HG02885 (cell line): ENCODE results near the gene RANBP9.

Experiments
- ATAC-seq: cut with Tn5 transposase; IDR thresholded peaks from one replicate; pipeline ENCODE4 v1.9.1; 2021; ENCODE audit warnings: mild to moderate bottlenecking; ENCODE audit not compliant: unreplicated experiment, poor library complexity

Gene RANBP9

DNA sequence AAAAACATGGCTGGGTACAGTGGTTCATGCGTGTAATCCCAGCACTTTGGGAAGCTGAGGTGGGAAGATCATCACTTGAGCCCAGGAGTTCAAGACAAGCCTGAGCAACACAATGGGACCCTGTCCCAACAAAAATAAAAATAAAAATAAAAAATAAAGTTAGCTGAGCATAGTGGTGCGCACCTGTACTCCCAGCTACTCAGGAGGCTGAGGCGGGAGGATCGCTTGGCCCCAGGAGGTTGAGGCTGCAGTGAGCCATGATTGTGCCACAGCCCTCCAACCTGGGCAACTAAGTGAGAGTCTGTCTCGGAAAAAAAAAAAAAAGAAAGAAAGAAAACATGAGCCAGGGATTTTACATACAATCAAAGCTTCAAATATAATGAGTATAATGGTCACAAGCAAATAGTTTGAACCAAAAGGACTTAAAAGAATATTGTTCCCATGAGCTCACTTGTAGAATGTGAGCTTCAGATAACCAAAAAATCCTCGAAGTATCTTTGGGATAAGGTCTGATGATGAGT, 31.1 kb downstream of the RANBP9 start:
- ATAC-seq: no peak

DNA sequence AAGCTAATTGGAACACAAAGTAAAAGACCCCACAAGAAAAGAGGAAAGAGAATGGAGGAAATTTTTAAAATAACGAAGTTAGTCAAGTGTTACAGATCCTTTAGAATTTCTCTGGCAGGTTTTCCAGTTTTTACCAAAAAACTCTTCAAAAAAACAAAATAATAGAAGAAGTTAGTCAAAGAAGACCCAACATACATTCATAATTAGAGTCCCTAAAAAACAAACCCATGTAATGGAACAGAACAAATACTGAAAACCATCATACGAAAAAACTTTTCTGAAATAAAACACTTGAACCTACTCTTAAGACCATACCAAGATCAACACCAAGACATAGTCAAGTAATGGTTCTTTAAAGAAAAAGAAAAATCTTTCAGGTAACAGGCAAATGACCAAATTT, 31.6 kb downstream of the RANBP9 start:
- ATAC-seq: no peak

DNA sequence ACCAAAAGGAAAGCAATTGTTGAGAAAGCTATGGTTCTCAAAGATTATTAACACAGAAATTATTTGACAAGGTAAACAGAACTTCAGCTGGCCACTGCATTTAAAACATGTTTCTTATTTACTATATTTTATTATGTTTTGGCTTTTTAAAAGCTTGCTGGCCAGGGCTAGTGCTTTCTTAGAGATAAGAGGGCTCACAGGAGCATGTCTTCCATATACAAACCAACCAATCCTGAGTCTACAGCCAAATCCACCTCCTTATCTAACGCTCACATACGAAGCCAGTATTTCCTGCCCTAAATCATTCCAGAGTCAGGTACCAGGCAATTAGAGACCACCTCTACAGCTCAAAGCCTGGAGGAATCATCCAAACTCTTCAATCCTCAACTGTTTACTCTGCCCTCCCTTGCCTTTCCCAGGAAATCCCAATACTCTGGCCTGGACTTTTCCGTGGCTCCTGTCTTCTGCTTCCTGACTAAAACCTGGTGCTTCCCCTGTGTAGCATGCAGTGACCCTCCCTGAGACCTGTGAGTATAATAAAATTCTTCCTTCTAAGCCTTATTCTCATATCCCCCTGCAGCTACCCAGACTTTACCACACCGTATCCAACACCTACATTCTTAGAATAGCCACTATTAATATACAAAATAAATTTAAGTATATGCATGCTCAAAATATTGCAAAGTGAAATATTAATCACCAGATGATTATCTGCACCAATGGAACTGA, 33.2 kb downstream of the RANBP9 start:
- ATAC-seq: no peak

DNA sequence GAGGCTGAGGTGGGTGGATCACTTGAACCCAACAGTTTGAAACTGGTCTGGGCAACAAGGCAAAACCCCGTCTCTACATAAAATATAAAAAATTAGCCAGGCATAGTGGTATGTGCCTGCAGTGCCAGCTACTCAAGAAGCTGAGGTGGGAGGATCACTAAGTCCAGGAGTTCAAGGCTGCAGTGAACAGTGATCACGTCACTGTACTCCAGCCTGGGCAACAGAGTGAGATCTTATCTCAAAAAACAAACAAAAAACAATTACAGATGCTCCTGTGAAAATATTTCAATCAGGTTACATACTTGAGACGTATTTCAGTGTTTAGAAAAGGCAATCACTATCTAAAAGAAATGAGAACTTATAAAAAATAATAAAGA, 33.8 kb downstream of the RANBP9 start:
- no peak for ATAC-seq

DNA sequence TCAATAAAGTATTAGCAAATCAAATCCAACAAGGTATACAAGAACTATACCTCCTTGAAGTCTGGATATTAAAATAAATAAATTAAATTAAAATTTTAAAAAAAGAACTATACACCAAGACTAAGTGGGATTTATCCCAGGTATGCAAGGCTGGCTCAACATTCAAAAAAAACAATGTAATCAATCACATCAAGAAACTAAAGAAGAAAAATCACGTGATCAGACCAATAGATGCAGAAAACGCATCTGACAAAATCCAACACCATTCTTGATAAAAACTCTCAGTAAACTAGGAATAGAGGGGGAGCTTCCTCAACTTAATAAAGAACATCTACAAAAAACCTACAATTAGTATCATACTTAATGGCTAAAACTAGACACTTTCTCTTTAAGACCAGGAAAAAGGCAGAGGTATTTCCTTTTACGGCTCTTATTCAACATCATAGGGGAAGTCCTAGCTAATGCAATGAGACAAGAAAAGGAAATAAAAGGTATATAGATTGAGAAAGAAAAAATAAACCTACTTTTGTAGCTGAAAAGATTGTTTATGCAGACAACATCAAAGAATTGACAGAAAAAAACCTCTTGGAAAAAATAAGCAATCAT, 35.0 kb downstream of the RANBP9 start:
- no peak for ATAC-seq

DNA sequence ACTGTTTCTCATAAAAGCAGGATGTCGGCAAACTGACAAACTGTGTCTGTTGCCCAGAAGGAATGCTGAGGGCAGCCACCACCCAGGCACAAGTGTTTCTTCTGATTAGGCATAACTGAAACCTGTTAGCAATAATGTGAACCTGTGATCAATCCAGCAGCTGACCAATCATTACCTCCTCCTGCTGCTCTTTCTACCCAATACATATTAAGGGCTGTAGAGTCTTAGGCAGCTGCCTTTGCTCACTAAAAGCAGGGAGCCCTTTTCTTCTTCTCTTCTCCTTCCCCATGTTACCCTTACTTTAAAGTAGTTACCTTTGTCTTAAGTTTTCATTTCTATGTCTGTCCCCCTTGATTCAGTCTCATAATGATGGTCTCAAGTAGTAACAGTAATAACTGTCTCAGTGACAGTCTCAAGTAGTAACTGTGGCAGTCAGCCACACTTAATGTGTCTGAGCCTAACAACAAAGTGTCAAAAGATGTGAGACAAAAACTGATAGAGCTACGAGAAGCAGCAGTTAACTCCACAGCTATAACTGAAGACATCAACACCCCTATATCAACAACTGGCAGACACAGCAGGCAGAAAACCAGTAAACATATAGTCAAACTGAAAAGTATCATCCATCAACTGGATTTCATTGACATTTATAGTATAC, 37.0 kb downstream of the RANBP9 start:
- ATAC-seq: no peak

DNA sequence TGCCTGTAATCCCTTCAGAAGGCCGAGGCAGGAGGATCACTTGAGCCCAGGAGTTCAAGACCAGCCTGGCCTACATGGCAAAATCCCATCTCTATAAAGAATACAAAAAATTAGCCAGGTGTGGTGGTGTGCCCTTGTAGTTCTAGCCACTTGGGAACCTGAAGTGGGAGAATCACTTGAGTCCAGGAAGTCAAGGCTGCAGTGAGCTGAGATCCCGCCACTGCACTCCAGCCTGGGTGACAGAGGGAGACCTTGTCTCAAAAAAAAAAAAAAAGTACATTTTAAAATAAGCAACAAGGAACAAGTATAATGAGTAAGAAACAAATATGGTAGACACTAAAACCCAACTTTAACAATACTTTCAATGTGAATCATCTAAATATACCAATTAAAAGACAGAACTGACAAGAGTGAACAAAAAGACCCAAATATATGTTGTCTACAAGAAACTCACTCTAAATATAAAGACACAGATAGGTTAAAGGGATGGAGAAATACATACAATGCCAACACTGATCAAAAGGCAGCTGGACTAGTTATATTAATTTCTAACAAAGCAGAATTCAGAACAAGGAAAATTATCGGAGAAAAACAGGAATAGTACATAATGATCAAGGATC, 37.7 kb downstream of the RANBP9 start:
- ATAC-seq: no peak

DNA sequence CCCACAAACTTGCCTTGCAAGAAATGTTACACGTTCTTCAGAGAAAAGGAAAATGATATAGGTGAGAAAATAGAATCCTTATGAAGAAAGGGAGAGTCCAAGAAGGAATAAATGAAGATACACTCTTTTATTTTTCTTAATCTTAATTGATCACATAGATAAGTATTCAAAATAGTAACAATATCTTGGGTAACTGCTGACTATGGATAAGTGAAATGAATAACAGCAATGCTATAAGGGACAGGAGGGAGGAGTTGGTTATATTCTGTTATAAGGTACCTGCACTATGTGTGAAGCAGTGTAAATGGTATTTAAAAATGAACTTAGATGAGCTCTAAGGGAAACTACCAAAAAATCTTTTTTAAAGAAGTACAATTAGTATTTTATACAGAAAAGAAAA, 38.3 kb downstream of the RANBP9 start:
- no peak for ATAC-seq

DNA sequence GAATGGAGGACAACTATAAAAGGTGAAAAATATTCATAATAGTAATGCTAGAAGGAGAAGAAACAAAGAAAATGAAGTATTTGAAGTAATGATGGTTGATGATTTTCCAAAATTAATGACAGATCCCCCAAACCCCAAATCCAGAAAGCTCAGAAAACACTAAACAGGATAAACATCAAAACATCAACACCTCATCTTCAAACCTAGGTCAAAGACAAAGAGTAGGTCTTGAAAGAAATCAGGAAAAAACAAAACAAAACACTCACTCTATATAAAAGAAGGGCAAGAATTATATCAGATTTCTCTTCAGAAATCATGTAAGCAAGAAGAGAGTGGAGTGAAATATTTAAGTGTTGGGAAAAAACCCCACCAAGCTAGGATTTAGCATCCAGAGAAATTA, 38.7 kb downstream of the RANBP9 start:
- no peak for ATAC-seq

DNA sequence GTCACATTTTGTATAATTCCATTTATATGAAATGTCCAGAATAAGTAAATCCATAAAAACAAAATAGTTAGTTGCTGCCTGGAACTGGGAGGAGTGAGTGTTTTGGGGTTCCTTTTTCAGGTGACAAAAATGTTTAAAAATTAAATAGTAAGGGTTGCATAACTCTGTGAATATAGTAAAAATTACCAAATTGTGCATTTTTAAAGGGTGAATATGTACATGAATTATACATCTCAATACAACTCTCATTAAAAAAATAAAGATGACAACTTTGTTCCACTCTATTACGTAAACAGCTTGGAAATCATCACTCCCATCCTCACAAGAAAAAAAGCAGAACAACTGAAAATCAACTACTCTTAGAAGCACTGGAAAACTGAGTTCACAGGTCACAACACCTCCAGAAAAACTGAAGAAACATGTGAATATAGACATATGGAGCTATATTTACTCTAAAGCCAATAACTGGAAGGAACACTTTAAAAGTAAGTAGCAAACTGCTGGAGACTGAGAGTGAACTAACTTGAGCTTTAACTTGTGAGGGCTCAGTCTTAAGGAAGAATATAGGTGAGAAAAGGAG, 40.0 kb downstream of the RANBP9 start:
- ATAC-seq: no peak

DNA sequence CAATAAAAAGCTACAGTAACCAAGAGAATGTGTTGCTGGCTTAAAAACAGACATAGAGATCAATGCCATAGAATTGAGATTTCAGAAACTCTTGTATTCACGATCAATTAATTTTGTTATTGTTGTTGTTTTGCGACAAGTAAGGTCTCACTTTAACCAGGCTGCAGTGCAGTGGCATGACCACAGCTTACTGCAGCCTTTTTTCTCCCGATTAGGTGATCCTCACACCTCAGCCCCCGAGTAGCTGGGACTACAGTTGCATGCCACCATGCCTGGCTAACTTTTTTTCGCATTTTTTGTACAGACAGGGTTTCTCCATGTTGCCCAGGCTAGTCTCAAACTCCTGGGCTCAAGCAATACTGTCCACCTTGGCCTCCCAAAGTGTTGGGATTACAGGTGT, 42.2 kb downstream of the RANBP9 start:
- no peak for ATAC-seq

DNA sequence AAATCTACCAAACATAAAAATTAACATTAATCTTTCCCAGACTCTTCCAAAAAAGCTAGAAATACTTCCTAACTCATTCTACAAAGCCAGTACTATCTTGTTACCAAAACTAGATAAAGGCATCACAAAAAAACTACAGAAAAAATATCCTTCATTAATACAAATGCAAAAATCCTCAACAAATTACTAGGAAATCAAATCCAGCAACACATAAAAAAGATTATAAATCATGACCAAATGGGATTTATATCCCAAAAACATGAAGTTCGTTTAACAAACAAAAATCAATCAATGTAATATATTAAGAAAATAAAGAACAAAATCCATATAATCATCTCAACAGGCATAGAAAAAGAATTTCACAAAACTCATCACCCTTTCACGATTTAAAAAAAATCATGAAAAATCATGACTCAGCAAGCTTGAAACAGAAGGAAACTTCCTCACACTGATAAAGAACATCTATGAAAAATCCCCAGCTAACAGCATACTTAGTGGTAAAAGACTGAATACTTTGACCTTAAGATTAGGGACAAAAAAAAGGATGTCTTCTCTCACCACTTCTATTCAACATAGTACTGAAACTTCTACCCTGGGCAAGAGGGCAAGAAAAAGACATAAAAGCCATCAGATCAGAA, 43.2 kb downstream of the RANBP9 start:
- ATAC-seq: no peak

DNA sequence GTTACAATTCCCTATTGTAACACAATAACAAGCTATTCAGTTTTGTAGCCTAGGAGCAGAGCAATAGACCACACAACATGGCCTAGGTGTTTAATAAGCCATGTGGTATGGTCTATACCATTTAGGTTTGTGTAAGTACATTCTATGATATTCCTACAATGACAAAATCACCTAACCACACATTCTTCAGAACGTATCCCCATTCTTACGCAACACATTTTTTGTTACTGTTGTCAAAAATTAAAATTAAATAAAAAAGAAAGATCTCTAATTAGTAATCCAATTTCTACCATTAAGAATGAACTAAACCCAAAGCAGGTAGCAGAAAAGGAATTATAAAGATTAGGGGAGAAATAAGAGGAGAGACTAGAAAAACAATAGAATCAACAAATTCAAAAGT, 44.0 kb downstream of the RANBP9 start:
- no peak for ATAC-seq

DNA sequence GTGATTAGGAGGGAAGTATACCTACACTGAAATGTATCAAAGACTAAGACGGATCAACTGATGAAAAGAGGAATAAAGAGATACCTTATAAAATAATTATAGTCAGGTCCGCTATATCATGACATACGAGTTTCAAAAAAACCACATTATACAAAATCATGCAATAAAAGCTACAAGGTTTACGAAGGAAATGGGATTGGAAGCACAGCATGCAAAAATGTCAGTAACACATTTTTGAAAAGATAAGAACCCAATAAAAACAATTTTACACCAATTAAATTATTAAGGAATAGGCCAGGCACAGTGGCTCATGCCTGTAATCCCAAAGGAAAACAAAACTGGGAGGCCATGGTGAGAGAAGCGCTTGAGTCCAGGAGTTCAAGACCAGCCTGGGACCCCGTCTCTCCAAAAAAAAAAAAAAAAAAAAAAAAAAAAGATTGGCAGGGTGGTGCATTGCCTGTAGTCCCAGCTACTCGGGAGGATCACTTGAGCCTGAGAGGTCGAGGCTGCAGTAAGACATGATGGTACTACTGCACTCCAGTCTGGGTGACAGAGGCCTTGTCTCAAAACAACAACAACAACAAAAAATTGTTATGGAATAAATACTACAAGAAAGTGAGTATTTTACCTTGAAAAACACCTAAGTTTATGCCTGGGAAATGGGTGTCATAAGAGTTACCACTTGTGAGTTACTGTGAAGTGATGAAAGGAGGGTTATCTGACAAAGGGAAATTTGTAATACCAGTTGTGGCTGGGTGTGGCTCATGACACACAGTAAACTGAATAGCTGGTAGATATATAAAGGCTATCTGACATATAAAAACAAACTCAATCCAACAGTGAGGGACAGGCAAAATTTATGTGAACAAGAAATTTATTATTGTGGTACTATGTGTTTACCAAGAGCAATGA, 45.2 kb downstream of the RANBP9 start:
- no peak for ATAC-seq

DNA sequence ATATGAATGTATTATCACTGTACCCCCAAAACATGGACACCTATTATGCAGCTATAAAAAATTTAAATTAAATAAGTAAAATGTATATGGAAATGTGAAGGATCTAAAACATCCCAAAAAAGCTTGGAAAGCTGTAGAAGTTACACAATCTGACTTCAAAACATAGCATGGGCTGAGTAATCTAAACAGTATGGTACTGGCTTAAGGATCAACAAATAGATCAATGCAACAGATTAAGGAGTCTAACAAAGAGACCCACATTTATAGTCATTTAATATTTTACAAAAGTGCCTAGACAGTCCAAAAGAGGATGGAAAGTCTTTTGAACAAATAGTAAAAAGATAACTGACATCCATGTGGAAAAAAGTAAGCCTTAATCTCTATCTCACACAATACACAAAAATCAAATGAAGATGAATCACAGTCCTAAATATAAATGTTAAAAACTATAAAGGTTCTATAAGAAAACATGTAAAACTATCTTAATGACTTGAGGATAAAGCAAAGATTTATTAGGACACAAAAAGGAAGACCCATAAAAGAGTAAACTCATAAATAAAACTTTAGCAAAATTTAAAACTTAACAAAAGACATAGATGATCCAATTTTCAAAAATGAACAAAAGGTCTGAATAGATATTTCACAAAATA, 46.8 kb downstream of the RANBP9 start:
- no peak for ATAC-seq

DNA sequence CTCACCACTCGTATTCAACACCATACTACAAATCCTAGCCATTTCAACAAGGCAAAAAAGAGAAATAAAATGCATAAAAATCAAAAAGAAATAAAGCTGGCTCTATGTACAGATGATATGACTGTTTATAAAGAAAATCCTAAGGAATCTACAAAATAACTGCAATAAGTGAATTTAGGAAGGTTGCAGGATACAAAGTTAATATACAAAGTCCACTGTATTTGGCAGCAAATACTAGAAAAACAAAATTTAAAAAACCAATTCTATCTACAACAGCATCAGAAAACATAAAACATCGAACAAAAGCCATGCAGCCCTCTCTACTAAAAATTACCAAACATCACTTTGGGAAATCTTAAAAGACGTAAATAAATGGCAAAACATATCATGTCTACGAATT, 47.6 kb downstream of the RANBP9 start:
- ATAC-seq: no peak

DNA sequence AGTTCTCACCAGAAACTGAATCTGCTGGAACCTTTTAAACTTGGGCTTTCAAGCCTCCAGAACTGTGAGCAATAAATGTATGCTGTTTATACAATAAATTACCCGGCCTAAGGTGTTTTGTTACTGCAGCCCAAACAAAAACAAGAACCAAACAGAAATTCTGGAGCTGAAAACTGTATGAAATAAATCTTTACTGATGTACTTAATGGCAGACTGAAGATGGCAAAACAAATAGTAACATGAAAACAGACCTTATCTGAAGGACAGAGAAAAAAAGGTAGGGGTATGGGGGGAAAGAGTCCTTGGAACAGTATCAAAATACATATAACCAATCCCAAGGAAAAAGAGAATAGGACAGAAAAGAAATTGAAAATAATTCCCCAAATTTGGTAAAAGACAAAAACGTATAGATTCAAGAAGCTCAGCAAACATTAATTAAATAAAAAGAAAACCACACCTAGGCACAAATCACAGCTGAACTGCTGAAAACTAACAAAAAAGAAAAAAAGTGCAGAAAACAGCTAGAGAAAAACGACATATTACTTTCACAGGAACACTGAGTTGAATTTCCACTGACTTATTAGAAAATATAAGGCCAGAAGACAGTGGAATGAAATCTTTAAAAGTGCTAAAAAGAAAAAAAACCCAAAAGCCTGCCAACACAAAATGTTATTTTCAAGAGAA, 48.8 kb downstream of the RANBP9 start:
- ATAC-seq: no peak

DNA sequence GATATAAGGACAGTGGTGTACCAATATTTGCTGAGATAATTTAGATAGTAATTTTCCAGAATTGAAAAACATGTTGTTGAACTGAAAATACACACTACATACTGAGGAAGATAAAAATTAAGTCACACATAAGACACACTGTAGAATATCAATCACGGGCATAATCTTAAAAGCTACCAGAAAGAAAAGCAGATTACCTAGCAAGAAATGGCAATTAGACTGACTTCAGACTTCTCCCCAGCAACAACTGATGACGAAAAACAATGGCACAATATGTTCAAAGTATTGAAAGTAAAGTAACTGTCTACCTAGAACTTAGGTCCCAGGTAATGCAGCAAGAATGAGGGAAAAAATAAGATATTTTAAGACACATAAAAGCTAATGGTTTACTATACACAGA, 50.0 kb downstream of the RANBP9 start:
- no peak for ATAC-seq
